Esophagus squamous epithelium (tissue), 4 donors: Measurements from ENCODE around the gene DKKL1.

Experiments
- CTCF ChIP-seq, 6 experiments: fragments of 450-650 bp in 4 of 6; fragments of 200-600 bp in 2 of 6; sonication (generic) in 2 of 6; IDR thresholded peaks; one replicate each; pipeline ENCODE4 v1.5.1; 2016 to 2019; ENCODE audit warnings: antibody characterized with exemption in 6 of 6, mild to moderate bottlenecking in 4 of 6, moderate library complexity in 4 of 6
- POLR2A ChIP-seq, 4 donors: fragments of 450-650 bp; IDR thresholded peaks; one replicate each; pipeline ENCODE4 v1.6.1; 2017; ENCODE audit warnings: antibody characterized with exemption in 4 of 4, mild to moderate bottlenecking in 4 of 4, moderate library complexity in 3 of 4

DNA sequence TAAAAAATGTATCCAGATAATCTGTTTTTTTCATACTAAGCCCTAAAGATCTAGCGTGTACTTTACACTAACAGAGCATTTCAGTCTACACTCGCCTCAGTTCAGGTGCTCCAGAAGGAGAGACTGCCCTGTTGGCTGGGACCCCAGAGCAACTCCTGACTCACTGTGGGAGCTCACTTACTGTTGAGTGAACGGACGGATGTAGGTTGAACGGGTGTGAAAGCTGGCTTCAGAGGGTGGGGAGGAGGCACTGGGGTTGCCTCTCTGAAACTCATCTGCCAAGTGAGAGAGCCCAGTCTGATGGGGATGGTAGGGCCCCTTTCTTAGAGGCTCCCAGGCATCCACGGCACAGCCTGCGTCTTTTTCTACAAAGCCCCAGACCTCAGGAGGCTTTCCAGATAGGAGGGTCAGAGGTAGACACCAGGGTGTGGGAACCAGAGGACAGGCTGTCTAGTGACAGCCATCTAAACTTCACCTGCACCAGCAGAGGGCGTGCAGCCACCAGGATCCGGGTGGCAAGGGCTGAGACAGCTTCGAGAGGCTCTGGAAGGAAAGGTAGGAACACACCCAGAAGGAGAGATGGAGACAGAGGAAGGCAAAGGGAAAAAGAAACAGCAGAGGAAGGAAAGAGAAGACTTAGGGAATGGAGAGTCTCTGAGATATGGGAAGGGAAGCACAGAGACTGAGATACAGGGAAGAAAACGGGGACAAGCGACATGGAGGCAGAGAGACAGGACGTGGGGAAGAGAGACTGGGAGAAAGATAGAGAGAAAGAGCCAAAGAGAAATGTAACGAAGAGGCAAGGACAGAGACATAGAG lies 28.1 kb downstream of the DKKL1 start:
- peak; percentile 62 to 88 (median 84) for TF ChIP-seq CTCF (IDR thresholded peaks at IDR 0.05)
- no peak for TF ChIP-seq POLR2A (IDR thresholded peaks at IDR 0.05)
